Astrocyte of the cerebellum (primary cell): ENCODE data around the gene INPP5A.
"Not testable (repeated sequence)": the region's sequence is repeated elsewhere in the genome, so short reads cannot be mapped to it uniquely, and the experiment has no call there.

ENCODE experiments used
- DNase-seq: peaks from one replicate; pipeline ENCODE4 v3.0.0-alpha.2; 2011; ENCODE audit warnings: low read depth
- H3K4me3 ChIP-seq: 2 replicates; pipeline ENCODE4 v1.5.1; 2011; ENCODE audit warnings: mild to moderate bottlenecking, low read depth, low read length, moderate library complexity
- in situ Hi-C: cut with HindIII; loops from 2 replicates; pipeline ENCODE4 v1.10.0; 2017; ENCODE audit warnings: low sequenced_read_pairs
- TF ChIP-seq, protein P1 (sequence below): IDR thresholded peaks from 2 replicates; pipeline ENCODE4 v1.5.1; 2012; ENCODE audit warnings: low read length, low read depth, moderate library complexity, mild to moderate bottlenecking; ENCODE audit errors: missing control alignments

The INPP5A gene, protein sequence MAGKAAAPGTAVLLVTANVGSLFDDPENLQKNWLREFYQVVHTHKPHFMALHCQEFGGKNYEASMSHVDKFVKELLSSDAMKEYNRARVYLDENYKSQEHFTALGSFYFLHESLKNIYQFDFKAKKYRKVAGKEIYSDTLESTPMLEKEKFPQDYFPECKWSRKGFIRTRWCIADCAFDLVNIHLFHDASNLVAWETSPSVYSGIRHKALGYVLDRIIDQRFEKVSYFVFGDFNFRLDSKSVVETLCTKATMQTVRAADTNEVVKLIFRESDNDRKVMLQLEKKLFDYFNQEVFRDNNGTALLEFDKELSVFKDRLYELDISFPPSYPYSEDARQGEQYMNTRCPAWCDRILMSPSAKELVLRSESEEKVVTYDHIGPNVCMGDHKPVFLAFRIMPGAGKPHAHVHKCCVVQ

DNA sequence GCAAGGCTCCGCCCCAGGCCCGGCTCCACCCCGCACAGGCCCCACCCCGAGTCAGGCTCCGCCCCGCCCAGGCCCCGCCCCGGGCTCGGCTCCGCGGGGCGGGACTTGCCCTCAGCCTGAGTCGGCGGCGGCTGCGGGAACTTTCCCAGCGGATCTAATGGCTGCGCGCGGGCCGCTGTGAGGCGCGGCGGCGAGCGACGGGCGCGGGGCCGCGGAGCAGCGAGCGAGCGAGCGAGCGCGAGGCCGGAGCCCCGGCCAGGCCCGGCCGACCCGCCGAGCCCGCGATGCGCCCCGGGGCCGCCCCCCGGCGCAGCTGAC, at the start of gene INPP5A:
INPP5A (plus strand) TSS at position 104 of the 318 bp plus-strand sequence. CDS start 310 bp downstream, outside the sequence.
- TF ChIP-seq, protein P1, sequence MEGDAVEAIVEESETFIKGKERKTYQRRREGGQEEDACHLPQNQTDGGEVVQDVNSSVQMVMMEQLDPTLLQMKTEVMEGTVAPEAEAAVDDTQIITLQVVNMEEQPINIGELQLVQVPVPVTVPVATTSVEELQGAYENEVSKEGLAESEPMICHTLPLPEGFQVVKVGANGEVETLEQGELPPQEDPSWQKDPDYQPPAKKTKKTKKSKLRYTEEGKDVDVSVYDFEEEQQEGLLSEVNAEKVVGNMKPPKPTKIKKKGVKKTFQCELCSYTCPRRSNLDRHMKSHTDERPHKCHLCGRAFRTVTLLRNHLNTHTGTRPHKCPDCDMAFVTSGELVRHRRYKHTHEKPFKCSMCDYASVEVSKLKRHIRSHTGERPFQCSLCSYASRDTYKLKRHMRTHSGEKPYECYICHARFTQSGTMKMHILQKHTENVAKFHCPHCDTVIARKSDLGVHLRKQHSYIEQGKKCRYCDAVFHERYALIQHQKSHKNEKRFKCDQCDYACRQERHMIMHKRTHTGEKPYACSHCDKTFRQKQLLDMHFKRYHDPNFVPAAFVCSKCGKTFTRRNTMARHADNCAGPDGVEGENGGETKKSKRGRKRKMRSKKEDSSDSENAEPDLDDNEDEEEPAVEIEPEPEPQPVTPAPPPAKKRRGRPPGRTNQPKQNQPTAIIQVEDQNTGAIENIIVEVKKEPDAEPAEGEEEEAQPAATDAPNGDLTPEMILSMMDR = no peak
- DNase-seq = no peak
- peak within 1 kb of the TSS; percentile 55 for H3K4me3 ChIP-seq
- in situ Hi-C loops = no loop called here

DNA sequence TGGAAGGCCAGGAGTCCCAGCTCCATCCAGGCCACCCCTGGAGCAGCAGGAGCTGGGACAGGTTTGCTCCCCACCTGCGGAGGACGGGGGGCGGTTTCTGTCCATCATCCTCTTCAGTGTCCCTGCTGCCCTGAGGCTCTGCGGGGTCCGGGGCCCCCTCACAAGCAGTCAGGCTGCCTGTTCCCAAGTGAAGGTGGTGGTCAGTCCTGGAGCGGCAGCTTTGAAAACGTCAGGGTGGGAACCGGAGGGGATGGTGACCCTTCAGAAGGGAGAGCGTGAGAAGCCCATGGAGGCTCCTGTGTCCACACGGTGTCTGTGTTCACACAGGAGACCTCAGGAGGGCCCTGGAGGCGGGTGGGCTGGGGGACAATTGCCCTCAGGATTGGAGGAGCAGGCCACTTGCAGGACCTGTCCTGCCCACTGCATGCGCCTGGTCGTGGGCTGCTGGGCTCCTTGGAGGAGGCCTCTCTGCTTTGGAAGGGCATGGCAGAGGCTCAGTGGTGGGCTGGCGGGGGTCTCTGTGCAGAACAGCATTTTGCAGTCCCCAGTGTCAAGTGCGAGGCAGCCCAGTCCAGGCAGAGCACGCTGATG, 49.3 kb upstream of the INPP5A start:
- in situ Hi-C loops = no loop called here

DNA sequence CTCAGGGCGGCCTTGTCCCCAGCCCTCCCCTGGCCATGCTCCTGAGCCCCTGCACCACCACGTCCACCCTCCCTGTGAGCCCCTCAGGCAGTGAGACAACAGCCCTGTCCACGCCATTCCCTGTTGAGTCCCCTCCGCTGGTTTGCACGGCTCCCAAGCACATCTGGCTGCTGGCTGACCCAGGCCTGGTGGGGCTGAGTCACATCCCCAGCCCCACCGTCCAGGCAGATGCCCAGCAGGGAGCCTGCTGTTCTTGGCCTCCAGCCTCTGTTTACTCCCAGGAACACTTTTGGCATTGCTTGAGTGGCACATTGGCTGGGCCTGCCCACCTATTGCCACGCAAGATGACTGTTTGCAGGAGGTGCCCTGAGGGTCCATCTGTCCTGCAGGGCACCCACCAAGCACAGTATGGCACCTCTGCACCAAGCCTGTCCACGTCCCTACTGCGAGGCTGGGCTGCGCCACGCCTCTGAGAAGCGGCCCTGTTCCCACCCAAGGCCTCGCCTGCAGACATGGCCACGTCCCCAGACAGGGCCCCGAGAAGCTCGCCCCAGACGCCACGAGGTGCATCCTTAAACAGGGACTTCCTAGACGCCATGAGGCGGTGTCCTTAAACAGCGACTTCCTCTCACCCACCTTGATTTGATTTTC, 48.4 kb upstream of the INPP5A start:
- DNase-seq = peak; percentile 54
- in situ Hi-C loops = no loop called here
- no peak overlapping the region for H3K4me3 ChIP-seq
- TF ChIP-seq, protein P1 = no peak

More for the DNA sequence above, 49.3 kb upstream of the INPP5A start:
- H3K4me3 ChIP-seq = no peak overlapping the region
- no peak for DNase-seq
- TF ChIP-seq, protein P1 = no peak

DNA sequence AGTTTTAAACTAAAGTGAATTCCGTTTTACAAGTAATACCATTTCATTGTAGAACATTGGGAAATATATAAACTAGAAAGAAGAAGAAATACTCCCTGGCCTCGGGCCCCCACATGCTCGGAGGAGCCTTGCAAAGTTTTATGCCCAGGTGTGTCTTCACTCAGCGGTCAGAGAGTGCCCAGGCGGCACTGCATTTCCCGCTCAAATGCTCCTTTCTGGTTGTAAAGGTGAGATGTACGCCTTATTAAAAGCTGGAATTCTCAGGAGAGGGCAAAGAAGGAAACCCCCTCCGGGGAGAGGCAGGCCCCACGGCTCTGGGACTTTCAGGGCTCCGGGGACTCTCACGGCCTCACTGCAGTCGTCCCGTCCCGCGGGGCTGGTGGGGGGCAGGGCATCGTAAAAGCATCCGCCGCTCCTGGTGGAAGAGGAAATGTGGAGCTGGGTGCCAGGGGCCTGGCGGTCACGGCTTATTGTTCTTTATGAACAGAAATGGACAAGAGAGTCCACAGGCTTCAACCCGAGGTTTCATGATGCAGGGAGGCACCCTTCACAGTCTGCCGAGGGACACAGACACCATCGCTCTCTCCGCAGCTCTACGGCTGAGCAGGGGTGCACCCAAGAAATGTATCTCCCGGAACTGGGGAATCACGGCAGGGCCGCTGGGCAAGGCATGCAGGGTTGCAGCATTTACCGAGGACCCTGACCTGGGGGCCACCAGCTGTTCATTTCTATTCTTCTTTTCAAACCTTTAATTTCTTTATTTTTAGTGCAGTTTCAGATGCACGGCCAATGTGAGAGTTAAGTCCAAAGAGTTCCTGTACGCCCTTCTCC, 47.7 kb upstream of the INPP5A start:
- no peak overlapping the region for H3K4me3 ChIP-seq
- in situ Hi-C loops = no loop called here
- DNase-seq = no peak
- TF ChIP-seq, protein P1 = no peak

DNA sequence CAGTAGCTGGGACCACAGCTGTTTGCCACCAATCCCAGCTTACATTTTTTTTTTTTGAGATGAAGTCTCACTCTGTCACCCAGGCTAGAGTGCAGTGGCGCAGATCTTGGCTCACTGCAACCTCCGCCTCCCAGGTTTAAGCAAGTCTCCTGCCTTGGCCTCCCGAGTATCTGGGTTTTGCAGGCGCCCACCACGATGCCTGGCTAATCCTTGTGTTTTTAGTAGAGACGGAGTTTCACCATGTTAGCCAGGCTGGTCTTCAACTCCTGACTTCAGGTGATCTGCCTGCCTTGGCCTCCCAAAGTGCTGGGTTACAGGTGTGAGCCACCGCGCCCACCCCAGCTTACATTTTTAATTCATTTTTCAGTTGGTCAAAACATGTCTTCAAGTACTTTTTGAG, 46.1 kb upstream of the INPP5A start:
- in situ Hi-C loops, H3K4me3 ChIP-seq, DNase-seq: not testable (repeated sequence)

DNA sequence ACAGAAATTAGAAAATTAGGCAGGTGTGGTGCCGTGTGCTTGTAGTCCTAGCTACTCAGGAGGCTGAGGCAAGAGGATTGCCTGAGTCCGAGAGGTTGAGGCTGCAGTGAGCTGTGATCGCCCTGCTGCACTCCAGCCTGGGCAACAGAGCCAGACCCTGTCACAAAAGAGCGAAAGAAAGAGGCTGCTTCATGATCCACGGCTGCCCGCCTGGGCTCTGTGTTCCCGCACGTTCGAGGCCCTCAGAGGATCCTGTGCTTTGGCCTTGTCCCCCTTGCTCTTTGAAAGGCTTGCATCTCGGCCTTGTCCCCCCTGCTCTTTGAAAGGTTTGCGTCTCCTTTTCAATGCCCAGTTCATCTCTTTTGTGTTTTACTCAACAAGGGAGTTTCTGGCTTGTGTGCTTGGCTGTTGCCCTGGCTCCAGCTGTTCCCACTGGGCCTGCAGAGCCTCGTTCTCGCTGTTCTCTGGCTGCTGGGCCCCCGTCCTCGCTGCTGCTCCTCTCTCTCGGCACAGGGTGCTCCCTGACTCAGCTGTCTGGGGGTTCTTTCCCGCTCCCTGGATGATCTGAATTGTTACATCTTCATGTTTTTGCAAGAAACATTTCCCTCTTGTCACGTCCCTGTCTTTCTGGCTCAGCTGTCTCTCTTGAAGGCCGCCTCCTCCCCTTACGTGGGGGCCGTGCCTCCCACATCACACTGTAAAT, 45.1 kb upstream of the INPP5A start:
- in situ Hi-C loops = no loop called here
- DNase-seq = no peak
- TF ChIP-seq, protein P1 = no peak
- no peak overlapping the region for H3K4me3 ChIP-seq
